Measurements from ENCODE around the gene PRELID3B. TPM values are rescaled to one million over a fixed set of nuclear protein-coding genes. Genes with fewer than 3 reads are reported as not detected.

The PRELID3B gene
- total and polyA plus RNA-seq, 2 of the 13 experiments (the other 11 are each of a cell fraction or from before 2014, with no cell fraction given): 23.3 to 42.6 TPM

DNA sequence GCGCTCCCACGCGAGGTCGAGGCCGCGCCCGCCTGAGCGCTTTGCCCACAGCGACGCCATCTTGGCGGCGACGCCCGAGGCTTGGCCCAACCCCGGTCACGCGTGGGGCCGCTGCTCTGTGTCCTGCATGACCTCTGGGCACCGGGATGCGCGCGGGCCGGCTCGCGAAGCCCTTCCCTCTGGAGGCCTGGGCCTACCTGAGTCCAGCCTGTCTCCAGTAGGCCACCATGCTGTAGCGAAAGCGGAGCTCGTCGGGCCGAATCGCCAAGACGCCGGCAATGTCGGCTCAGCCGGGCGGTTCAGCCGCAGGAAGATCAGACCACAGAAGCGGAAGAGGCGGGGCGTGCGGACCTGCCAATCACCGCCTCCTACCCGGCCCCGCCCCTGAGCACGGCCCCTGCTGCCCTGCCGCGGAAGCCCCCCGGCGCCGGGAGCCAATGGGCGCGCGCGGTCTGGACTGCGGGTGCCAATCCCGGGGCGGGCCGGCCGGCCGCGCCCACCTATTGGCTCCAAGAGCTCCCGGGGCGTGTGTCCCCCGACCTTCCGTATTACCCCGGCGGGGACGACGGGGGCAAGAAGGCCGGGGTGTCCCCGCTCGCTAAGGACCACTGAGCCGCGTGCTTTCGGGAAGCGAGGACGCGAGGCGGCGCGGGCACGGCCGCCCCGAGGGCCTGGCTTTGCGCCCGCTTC, 10.4 kb downstream of the PRELID3B start, which contains the start of gene ATP5F1E (continued):
- TF ChIP-seq, protein P1, sequence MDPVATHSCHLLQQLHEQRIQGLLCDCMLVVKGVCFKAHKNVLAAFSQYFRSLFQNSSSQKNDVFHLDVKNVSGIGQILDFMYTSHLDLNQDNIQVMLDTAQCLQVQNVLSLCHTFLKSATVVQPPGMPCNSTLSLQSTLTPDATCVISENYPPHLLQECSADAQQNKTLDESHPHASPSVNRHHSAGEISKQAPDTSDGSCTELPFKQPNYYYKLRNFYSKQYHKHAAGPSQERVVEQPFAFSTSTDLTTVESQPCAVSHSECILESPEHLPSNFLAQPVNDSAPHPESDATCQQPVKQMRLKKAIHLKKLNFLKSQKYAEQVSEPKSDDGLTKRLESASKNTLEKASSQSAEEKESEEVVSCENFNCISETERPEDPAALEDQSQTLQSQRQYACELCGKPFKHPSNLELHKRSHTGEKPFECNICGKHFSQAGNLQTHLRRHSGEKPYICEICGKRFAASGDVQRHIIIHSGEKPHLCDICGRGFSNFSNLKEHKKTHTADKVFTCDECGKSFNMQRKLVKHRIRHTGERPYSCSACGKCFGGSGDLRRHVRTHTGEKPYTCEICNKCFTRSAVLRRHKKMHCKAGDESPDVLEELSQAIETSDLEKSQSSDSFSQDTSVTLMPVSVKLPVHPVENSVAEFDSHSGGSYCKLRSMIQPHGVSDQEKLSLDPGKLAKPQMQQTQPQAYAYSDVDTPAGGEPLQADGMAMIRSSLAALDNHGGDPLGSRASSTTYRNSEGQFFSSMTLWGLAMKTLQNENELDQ (CRISPR knock-in tag; IDR thresholded peaks at IDR 0.05; ENCODE audit: borderline replicate concordance): peak; percentile 77; the same call in 1 of the 2 replicates
- TF ChIP-seq ZNF766 (CRISPR knock-in tag; IDR thresholded peaks at IDR 0.05; ENCODE audit: borderline replicate concordance): peak; percentile 95
- TF ChIP-seq NRL (CRISPR knock-in tag; IDR thresholded peaks at IDR 0.05; ENCODE audit: borderline replicate concordance): peak; percentile 90
- peak; percentile 62 for TF ChIP-seq PPARG (CRISPR knock-in tag; conservative IDR thresholded peaks at IDR 0.05)
- TF ChIP-seq, protein P2, sequence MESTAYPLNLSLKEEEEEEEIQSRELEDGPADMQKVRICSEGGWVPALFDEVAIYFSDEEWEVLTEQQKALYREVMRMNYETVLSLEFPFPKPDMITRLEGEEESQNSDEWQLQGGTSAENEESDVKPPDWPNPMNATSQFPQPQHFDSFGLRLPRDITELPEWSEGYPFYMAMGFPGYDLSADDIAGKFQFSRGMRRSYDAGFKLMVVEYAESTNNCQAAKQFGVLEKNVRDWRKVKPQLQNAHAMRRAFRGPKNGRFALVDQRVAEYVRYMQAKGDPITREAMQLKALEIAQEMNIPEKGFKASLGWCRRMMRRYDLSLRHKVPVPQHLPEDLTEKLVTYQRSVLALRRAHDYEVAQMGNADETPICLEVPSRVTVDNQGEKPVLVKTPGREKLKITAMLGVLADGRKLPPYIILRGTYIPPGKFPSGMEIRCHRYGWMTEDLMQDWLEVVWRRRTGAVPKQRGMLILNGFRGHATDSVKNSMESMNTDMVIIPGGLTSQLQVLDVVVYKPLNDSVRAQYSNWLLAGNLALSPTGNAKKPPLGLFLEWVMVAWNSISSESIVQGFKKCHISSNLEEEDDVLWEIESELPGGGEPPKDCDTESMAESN (CRISPR knock-in tag; conservative IDR thresholded peaks at IDR 0.05): peak; percentile 95
- TF ChIP-seq, protein P3, sequence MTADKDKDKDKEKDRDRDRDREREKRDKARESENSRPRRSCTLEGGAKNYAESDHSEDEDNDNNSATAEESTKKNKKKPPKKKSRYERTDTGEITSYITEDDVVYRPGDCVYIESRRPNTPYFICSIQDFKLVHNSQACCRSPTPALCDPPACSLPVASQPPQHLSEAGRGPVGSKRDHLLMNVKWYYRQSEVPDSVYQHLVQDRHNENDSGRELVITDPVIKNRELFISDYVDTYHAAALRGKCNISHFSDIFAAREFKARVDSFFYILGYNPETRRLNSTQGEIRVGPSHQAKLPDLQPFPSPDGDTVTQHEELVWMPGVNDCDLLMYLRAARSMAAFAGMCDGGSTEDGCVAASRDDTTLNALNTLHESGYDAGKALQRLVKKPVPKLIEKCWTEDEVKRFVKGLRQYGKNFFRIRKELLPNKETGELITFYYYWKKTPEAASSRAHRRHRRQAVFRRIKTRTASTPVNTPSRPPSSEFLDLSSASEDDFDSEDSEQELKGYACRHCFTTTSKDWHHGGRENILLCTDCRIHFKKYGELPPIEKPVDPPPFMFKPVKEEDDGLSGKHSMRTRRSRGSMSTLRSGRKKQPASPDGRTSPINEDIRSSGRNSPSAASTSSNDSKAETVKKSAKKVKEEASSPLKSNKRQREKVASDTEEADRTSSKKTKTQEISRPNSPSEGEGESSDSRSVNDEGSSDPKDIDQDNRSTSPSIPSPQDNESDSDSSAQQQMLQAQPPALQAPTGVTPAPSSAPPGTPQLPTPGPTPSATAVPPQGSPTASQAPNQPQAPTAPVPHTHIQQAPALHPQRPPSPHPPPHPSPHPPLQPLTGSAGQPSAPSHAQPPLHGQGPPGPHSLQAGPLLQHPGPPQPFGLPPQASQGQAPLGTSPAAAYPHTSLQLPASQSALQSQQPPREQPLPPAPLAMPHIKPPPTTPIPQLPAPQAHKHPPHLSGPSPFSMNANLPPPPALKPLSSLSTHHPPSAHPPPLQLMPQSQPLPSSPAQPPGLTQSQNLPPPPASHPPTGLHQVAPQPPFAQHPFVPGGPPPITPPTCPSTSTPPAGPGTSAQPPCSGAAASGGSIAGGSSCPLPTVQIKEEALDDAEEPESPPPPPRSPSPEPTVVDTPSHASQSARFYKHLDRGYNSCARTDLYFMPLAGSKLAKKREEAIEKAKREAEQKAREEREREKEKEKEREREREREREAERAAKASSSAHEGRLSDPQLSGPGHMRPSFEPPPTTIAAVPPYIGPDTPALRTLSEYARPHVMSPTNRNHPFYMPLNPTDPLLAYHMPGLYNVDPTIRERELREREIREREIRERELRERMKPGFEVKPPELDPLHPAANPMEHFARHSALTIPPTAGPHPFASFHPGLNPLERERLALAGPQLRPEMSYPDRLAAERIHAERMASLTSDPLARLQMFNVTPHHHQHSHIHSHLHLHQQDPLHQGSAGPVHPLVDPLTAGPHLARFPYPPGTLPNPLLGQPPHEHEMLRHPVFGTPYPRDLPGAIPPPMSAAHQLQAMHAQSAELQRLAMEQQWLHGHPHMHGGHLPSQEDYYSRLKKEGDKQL (CRISPR knock-in tag; IDR thresholded peaks at IDR 0.05; ENCODE audit: low read depth): 0 out of 2 replicates have a peak, but pooled peaks have one; percentile 8
- peak; percentile 84 for TF ChIP-seq RXRA (CRISPR knock-in tag; IDR thresholded peaks at IDR 0.05)
- TF ChIP-seq RORA (CRISPR knock-in tag; IDR thresholded peaks at IDR 0.05): no peak
- TF ChIP-seq, protein P4, sequence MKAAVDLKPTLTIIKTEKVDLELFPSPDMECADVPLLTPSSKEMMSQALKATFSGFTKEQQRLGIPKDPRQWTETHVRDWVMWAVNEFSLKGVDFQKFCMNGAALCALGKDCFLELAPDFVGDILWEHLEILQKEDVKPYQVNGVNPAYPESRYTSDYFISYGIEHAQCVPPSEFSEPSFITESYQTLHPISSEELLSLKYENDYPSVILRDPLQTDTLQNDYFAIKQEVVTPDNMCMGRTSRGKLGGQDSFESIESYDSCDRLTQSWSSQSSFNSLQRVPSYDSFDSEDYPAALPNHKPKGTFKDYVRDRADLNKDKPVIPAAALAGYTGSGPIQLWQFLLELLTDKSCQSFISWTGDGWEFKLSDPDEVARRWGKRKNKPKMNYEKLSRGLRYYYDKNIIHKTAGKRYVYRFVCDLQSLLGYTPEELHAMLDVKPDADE (CRISPR knock-in tag; IDR thresholded peaks at IDR 0.05): peak; percentile 92
- TF ChIP-seq, protein P5, sequence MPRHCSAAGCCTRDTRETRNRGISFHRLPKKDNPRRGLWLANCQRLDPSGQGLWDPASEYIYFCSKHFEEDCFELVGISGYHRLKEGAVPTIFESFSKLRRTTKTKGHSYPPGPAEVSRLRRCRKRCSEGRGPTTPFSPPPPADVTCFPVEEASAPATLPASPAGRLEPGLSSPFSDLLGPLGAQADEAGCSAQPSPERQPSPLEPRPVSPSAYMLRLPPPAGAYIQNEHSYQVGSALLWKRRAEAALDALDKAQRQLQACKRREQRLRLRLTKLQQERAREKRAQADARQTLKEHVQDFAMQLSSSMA (CRISPR knock-in tag; IDR thresholded peaks at IDR 0.05): peak; percentile 97
- TF ChIP-seq, protein P6, sequence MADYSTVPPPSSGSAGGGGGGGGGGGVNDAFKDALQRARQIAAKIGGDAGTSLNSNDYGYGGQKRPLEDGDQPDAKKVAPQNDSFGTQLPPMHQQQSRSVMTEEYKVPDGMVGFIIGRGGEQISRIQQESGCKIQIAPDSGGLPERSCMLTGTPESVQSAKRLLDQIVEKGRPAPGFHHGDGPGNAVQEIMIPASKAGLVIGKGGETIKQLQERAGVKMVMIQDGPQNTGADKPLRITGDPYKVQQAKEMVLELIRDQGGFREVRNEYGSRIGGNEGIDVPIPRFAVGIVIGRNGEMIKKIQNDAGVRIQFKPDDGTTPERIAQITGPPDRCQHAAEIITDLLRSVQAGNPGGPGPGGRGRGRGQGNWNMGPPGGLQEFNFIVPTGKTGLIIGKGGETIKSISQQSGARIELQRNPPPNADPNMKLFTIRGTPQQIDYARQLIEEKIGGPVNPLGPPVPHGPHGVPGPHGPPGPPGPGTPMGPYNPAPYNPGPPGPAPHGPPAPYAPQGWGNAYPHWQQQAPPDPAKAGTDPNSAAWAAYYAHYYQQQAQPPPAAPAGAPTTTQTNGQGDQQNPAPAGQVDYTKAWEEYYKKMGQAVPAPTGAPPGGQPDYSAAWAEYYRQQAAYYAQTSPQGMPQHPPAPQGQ (CRISPR knock-in tag; IDR thresholded peaks at IDR 0.05; ENCODE audit: borderline replicate concordance): 0 out of 2 replicates have a peak, but pooled peaks have one; percentile 29
- TF ChIP-seq HNRNPK (IDR thresholded peaks at IDR 0.05; ENCODE audit: low read depth, low read length, poor library complexity, severe bottlenecking): peak; percentile 79
- peak; percentile 83 for TF ChIP-seq AKAP8 (CRISPR knock-in tag; IDR thresholded peaks at IDR 0.05)
- peak; percentile 66 for TF ChIP-seq SRY (CRISPR knock-in tag; IDR thresholded peaks at IDR 0.05)

Data from HepG2 (cell line).